ENCODE data around the gene LDHAL6B. TPM values are rescaled to one million over a fixed set of nuclear protein-coding genes. Genes with fewer than 3 reads are reported as not detected.

Gene LDHAL6B
- total RNA-seq, 1 donor from 2014 or later = not detected

DNA sequence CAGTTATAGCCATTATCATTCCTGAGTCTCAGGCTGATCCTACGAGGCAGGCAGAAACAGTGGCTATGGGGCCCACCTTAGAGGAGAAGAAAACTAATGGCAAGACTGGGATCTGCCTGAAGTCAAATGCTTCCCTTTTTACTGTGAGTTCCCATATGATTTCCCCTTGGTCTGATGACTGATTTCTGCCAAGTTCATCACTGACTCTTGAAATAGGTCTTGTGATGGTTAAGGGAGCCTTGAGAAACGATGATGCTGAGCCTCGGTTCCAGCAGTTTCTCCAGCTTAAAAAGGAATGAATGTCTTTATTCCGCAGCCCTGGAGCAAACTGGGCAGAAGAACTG, 29.4 kb upstream of the LDHAL6B start:
- DNase-seq (ENCODE audit: low spot score) = no peak

GRCh38 chr15:59178151-59178695, 28.4 kb upstream of the LDHAL6B start:
- no peak for DNase-seq (ENCODE audit: low spot score)

GRCh38 chr15:59179717-59180116, 26.9 kb upstream of the LDHAL6B start:
- DNase-seq (ENCODE audit: low spot score) = no peak

DNA sequence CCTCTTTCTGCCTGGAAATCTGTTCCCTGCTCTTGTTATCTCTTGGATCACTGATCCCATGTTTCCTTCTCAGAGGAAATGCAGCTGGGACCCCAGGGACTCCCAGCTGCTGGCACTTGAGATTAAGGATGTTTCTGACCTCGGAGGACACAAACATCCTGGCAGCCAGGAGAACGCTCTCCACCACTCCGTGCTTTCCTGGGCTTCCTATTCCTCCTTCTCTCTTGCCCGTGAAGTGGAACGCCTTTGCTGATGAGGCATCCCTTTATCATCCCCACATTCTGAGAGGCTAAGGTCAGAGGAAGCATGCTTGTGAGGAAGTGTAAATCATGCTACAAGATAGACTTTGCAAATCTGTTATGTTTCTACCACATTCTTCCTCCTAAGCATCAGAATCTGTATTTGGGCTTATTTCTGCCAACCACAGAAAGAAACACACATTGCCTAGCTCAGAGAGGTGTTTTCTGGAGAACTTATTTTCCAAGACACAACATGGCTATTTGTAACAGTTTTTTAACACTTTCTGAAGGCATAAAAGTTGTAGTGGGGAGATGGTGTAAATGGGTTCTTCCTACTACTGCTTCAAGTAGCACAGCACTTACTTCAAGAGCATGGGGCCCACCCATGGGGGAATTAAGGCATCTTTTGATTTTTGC, 25.6 kb upstream of the LDHAL6B start:
- no peak for DNase-seq (ENCODE audit: low spot score)

- DNase-seq (ENCODE audit: low spot score) = no peak
Measured at GRCh38 chr15:59185725-59186124, 20.9 kb upstream of the LDHAL6B start.

DNA sequence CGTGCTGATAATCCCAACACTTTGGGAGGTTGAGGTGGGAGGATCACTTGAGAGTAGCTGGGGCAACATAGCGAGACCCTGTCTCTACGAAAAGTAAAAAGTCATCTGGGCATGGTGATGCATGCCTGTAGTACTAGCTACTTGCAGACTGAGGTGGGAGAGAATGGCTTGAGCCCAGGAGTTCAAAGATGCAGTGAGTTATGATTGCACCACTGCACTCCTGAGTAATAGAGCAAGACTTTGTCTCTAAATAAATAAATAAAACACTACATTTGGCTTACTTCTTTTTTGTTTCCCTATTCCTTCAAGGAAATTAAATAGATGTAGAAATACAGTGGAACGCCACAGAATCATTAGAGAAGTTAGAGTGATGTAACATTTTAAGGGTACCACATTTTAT, 20.1 kb upstream of the LDHAL6B start:
- no peak for DNase-seq (ENCODE audit: low spot score)

DNA sequence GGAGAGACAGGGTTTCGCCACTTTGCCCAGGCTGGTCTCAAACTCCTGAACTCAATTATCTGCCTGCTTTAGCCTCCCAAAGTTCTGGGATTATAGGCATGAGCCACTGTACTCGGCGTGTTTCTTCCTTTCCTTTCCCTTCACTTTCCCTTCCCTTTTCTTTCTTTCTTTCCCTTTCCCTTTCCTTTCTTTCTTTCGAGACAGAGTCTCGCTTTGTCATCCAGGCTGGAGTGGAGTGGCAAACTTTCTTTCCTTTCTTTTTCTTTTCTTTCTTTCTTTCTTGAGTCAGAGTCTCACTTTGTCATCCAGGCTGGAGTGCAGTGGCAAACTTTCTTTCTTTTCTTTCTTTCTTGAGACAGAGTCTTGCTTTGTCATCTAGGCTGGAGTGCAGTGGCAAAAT, 17.4 kb upstream of the LDHAL6B start:
- no peak for DNase-seq (ENCODE audit: low spot score)

- no peak for DNase-seq (ENCODE audit: low spot score)
Measured at GRCh38 chr15:59190291-59190690, 16.4 kb upstream of the LDHAL6B start.

GRCh38 chr15:59191855-59192237, 14.8 kb upstream of the LDHAL6B start:
- DNase-seq (ENCODE audit: low spot score) = no peak

- DNase-seq (ENCODE audit: low spot score) = no peak
Measured at GRCh38 chr15:59194639-59195325, 11.9 kb upstream of the LDHAL6B start.

DNA sequence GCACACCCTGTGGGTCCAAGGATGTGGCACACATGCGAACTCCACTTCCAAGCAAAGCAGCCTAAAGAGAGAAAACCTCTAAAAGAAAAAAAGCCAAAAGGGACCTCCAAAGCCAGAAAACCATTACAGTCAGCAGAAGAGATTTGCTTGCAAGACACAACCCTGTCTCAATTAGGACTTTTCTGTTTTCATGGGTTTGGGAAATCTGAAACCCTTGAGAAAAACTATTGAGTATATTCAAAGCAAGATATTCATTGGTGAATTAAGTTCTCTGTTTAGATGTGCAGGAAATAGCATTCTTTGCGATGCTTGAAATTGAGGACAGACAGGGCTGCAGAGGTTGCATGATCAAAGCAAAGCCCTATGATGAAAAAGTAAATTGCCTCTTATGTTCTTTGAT, 10.2 kb upstream of the LDHAL6B start:
- DNase-seq (ENCODE audit: low spot score) = no peak

DNA sequence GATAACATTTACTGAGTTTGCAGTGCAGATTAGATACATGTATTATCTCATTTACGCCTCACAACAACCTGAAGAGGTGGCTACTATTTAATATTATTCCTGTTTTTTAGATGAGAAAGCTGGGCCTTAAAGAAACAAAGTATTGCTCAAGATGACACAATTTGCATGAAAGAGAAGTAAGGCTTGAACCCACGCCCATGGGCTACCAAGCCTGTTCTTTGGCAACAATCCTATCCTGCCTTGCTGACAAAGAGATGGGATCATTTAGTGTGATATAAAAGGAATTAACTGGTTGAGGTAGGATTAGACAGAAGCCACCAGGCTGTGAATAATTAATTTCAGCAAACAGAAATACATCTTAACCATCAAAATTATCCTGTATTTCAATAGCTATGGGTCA, 9.2 kb upstream of the LDHAL6B start:
- DNase-seq (ENCODE audit: low spot score) = no peak

DNA sequence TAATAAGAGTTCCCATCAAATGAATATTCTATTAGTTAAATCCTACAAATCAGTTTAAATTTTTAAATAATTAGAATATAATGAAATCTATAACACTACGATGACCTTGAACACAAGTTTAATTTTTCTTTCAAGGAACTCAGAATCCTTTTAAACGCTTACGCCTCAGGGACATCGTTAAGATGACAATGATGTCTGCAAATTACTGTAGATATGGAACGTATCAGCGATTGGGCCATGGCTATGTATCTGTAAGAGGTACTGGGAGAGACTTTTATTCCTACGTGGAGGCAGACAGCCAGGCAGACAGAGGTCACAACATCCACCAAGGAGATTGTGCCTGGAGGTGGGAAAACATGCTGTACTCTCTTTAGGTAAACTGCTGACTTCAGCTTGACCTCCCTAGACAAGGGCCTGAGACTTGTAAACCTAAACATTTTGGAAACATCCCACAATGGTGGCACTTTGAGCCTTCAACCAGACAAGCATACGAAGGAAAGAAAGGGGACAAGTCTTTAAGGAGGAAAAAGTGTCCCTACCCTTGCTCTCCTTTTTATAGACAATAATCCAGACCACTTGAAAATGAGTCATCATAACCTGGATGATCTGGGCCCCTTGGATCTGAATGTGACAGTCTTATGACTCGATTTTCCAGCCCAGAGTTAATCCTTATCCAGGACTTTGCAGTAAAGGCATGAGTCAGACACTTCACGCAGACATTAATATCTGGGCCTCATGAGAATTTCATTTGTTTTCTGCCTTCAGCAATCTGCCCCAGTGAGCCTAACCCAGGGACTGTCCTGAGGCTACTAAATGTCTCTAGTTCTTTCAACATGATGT, 6.8 kb upstream of the LDHAL6B start:
- DNase-seq (ENCODE audit: low spot score) = no peak

DNA sequence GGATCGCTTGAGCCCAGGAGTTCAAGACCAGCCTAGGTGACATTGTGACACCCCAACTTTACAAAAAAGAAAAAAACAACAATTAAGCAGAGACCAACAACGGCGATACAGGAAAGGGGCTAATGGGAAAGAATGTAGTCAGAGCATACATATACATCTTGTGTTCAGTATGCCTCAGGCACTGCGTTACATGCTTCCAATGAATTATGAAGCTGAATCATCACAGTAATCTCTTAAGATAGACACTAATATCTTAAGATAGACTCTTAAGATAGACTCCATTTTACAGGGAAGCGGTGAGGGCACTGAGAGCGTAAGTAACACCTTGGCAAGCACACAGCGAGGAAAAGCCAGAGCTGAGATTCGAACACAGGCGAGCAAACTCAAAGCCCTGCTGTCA, 6.1 kb upstream of the LDHAL6B start:
- DNase-seq (ENCODE audit: low spot score) = no peak

DNA sequence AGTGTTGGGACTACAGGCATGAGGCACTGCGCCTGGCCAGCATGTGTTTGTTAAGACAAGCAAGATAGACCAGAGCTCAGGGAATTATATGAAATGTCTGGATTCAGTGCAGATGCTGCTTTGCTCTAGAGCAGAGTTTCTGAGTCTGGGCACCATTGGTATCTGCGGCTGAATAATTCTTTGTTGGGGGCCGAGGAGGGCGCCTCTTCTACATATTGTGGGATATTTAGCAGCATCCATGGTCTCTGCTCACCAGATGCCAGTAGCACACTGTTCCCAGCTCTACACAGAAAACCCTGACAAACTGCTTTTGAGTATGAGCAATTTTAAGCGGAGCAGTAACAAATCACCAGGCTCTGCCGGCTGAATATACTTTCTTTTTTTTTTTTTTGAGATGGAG, 3.6 kb upstream of the LDHAL6B start:
- no peak for DNase-seq (ENCODE audit: low spot score)

DNA sequence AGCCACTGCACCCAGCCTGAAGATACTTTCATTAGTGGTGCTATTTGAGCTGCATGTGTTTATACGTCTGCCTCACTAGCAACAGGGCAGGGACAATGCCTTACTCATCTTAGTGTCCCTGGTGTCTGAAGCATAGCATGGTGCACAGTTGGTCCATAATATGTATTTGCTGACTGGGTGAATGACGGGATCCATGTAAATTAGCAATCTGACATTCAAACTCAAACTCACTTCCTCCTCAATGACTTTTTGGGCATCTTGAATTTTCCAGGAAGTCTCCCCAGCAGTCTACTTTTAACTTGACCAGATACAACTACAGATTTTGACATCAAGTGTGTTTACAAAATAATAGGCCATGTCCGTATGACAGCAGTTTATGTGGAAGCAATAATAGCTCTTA, 3.0 kb upstream of the LDHAL6B start:
- DNase-seq (ENCODE audit: low spot score) = no peak

DNA sequence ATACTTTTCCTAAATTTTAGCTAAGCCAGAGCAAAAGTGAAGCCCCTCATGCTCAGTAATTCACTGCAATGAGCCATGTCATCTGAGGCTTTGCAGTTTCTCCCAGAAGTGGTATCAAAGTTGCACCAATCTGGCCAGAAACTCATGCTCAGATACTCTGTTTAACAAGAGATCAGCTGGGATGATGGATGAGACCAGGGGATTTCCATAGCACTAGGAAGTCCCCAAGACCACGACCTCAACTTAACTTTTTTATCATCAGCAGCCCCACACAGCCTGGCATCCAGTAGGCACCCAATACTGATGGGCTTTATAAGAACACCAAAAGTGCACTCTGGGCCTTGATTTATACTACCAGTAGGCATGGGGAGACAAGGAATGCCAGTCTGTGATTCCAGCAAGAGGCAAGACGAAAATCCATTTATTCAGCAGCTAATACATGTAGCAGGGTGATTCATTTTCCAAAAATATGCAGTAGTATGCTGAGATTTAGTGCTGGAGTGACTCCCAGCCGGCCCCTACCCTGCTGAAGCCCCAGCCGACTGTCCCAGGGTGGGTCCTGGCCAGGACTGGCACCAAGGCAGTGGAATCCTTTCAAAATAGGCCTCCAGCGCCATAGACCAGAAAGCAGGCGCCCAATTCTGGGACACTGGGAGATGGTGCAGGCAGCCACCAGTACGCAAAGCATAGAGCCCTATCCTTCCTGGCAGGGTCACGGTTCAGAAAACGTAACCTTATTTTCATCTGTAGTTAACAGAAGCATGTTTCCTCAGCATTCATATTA, 612 bp upstream of the LDHAL6B start:
- no peak for DNase-seq (ENCODE audit: low spot score)

DNA sequence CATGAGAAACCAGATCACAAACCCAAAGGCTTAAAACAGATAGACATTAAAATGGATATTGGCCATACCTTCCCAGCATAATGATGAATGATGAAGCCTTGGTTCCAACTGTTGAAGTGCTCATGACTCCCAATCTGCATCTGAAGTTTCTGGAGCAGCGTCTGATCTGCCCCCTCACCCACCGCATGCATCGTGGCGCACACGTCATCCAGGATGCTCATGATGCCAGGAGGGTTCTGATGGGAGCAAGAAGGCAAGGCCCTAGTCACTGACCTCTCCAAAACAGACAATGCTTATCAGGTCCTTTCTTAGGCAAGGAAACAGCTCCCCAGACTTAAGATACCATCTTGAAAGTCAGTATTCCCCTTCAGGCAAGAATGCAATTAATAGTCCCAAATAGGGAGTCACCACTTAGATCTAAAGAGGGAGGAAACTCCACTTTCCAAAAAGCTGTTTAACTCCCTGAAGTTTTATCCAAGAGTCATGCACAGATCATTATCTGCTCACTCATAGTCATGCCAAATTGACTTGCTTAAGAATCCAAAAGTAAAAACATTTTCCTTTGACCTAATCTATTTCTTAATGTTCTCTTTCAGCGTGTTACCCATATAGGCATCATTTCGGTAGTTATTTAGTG, 2.1 kb downstream of the LDHAL6B start:
- DNase-seq (ENCODE audit: low spot score) = no peak

DNA sequence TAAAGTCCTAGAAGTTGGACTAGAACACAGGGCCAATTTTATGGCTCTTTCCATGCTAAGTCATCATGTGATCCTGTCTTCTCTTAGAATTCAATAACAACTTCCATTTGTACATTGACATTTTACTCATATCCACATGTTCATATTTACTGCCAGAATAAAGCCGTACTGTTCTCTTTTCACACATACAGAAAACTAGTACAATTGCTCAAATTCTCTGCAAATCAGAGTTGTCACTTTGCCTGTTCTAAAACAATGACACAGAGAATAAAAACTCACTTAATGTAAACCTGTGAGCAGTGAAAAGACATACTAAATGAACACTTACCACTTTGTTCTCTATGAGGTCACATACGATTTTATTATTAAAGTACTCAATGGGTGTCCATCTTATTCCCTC, 3.5 kb downstream of the LDHAL6B start:
- no peak for DNase-seq (ENCODE audit: low spot score)

DNA sequence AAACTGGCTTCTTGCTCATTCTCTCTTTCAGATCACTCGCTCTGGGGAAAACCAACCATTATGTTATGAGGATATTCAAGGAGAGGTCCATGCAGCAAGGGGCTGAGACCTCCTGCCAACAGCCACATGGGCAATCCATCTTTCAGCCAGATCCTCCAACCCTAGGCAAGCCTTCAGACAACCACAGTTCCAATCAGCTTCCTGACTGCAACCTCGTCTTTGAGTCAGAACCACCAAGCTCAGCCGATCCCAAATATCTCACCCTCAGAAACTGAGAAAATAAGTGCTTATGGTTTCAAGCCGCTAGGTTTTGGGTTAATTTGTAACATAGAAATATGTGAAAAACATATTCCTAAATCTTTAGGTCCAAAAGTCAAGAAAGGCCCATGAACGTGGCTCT, 10.3 kb downstream of the LDHAL6B start:
- no peak for DNase-seq (ENCODE audit: low spot score)

DNA sequence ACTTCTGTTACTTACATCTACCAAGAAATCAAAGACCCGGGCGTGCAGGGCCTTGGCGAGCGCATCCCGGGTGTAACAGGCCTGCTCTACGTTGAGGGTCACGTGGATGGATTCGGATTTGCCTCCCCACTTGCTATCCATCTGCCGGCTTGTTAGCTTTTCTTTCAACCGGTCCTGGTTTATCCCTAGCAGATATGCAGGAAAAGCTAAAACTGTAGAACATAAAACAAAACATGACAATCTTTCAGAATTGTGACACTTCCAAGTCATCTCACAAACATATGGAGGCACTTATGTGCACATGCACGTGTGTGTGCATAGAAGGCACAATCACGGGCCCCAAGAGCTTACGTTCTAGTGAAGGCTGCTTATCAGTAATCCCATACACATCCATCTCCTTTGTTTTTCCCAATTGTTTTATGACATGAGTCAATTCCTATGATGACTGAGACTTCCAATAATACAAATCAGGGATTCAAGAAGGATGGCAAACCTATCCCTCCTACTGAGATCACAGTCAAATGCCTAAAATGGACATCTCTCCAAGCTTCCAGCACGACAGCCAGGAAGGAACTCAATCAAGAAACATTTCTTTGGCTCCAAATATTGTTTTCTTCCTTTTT, 11.3 kb downstream of the LDHAL6B start:
- no peak for DNase-seq (ENCODE audit: low spot score)
